ENCODE data around the gene FRMD6. TPM values are rescaled to one million over a fixed set of nuclear protein-coding genes. Genes with fewer than 3 reads are reported as not detected.

The FRMD6 gene
- total and polyA plus RNA-seq, 10 of the 15 experiments (the other 5 are each of a cell fraction or from before 2014, with no cell fraction given), result 0.86 to 7.8 (median 3.3) TPM

- no peak overlapping the region for H2AFZ ChIP-seq (ENCODE audit: control insufficient read depth, low read depth, low read length)
- no peaks in the 10 kb centered on the region for H3K4me1 ChIP-seq (ENCODE audit: control insufficient read depth, insufficient read depth, low read length)
- ChIA-PET SMC1A (ENCODE audit: uncharacterized antibody, unreplicated experiment) (interaction anchor here (1.0 kb wide), 1 partner anchor 23 kb away, joined by 3 read pairs; no protein-coding TSS in a partner anchor), POLR2A (interaction anchor here (0.7 kb wide), 1 partner anchor 457 kb away, joined by 3 read pairs; no protein-coding TSS in a partner anchor), RAD21 (ENCODE audit: unreplicated experiment) (no interaction called here), CTCF (no interaction called here)
- no peak for DNase-seq (ENCODE audit: low read depth, low spot score)
- no peak overlapping the region for H3K4me3 ChIP-seq
- peak; percentile 72 for FAIRE-seq
- in situ Hi-C loops (cut with MboI), result no loop called here
- no TSS peak for BruUV-seq (replicated peaks)
- H3K4me2 ChIP-seq (ENCODE audit: control insufficient read depth, insufficient read depth), result no peak overlapping the region
- peak; percentile 73 for ATAC-seq
- H3K27ac ChIP-seq (ENCODE audit: control insufficient read depth, insufficient read depth), result no peak overlapping the region
- WGBS (ENCODE audit: insufficient coverage, insufficient replicate concordance, low lambda C conversion rate, missing lambda C conversion rate), result 96% methylated on average over 1 of the region's 1 CpG
- no peaks in the 10 kb centered on the region for H3K9me3 ChIP-seq (replicated peaks; ENCODE audit: control insufficient read depth, insufficient read depth, low read length)
- no peaks in the 10 kb centered on the region for H4K20me1 ChIP-seq (ENCODE audit: control insufficient read depth, insufficient read depth)
- H3K36me3 ChIP-seq (ENCODE audit: control insufficient read depth in 2 of 2, insufficient read depth in 2 of 2, low read length in 1 of 2), result no peaks in the 10 kb centered on the region
- H3K27me3 ChIP-seq (replicated peaks in 1 of 2; ENCODE audit: control insufficient read depth in 2 of 2, insufficient read depth in 2 of 2, low read length in 1 of 2), result no peaks in the 10 kb centered on the region
- no peaks in the 10 kb centered on the region for H3K79me2 ChIP-seq (ENCODE audit: control insufficient read depth, insufficient read depth, low read length)
- H3K9ac ChIP-seq (ENCODE audit: control insufficient read depth, insufficient read depth, low read length), result no peak overlapping the region
- intact Hi-C loops (cut with micrococcal nuclease; ENCODE audit: unreplicated experiment), result no loop called here
- TF ChIP-seq ZBTB40 (IDR thresholded peaks at IDR 0.05; ENCODE audit: borderline replicate concordance) (no peak), SMAD1 (IDR thresholded peaks at IDR 0.05; ENCODE audit: low read depth, partially characterized antibody) (no peak), TCF7 (IDR thresholded peaks at IDR 0.05; ENCODE audit: borderline replicate concordance) (no peak), EZH2 (IDR thresholded peaks at IDR 0.05; ENCODE audit: borderline replicate concordance, control insufficient read depth, low read depth, low read length) (no peak), TCF3 (IDR thresholded peaks at IDR 0.05; ENCODE audit: borderline replicate concordance, insufficient read depth, low read depth, low read length) (no peak), MTA2 (IDR thresholded peaks at IDR 0.05; ENCODE audit: low read depth) (peak; percentile 70), ZNF622 (IDR thresholded peaks at IDR 0.05) (no peak), HDAC2 (IDR thresholded peaks at IDR 0.05) (no peak), RUNX3 (IDR thresholded peaks at IDR 0.05; ENCODE audit: low read length) (peak; percentile 52; the same call in 1 of the 2 replicates), SREBF1 (IDR thresholded peaks at IDR 0.05; ENCODE audit: low read length) (no peak), EP300 (IDR thresholded peaks at IDR 0.05; ENCODE audit: borderline replicate concordance in 1 of 2, control insufficient read depth in 1 of 2, low read depth in 2 of 2, low read length in 2 of 2) (0 out of 4 replicates have a peak, but pooled peaks of 1 of the 2 experiments have one; percentile 28), MYC (IDR thresholded peaks at IDR 0.05; ENCODE audit: insufficient read depth, insufficient read length, insufficient replicate concordance, low read length, severe bottlenecking) (no peak), IRF5 (IDR thresholded peaks at IDR 0.05; ENCODE audit: borderline replicate concordance) (no peak), FOXM1 (IDR thresholded peaks at IDR 0.05; ENCODE audit: low read depth, low read length) (no peak)
- TF ChIP-seq, protein P1, sequence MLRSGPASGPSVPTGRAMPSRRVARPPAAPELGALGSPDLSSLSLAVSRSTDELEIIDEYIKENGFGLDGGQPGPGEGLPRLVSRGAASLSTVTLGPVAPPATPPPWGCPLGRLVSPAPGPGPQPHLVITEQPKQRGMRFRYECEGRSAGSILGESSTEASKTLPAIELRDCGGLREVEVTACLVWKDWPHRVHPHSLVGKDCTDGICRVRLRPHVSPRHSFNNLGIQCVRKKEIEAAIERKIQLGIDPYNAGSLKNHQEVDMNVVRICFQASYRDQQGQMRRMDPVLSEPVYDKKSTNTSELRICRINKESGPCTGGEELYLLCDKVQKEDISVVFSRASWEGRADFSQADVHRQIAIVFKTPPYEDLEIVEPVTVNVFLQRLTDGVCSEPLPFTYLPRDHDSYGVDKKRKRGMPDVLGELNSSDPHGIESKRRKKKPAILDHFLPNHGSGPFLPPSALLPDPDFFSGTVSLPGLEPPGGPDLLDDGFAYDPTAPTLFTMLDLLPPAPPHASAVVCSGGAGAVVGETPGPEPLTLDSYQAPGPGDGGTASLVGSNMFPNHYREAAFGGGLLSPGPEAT (IDR thresholded peaks at IDR 0.05; ENCODE audit: low read depth), result no peak
- TF ChIP-seq, protein P2, sequence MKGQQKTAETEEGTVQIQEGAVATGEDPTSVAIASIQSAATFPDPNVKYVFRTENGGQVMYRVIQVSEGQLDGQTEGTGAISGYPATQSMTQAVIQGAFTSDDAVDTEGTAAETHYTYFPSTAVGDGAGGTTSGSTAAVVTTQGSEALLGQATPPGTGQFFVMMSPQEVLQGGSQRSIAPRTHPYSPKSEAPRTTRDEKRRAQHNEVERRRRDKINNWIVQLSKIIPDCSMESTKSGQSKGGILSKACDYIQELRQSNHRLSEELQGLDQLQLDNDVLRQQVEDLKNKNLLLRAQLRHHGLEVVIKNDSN (IDR thresholded peaks at IDR 0.05; ENCODE audit: borderline replicate concordance, extremely low read length, insufficient read depth, low read depth, low read length), result no peak
Observed at GRCh38 chr14:51730098-51730497, 78.4 kb downstream of the FRMD6 start.
